H9 (cell line): ENCODE measurements around the gene LAMB1. TPM values are rescaled to one million over a fixed set of nuclear protein-coding genes. Genes with fewer than 3 reads are reported as not detected.

Source experiments
- DNase-seq: peaks from one replicate; pipeline ENCODE4 v3.0.0-alpha.2; 2017
- H2AFZ ChIP-seq: one replicate; pipeline ENCODE4 v1.6.1; 2013; ENCODE audit warnings: mild to moderate bottlenecking, low read length, control low read depth, moderate library complexity
- H2AK5ac ChIP-seq: 2 replicates; pipeline ENCODE4 v1.6.1; 2013; ENCODE audit warnings: low read length, control low read depth, mixed read lengths; ENCODE audit not compliant: insufficient read length
- H2BK120ac ChIP-seq: one replicate; pipeline ENCODE4 v1.6.1; 2013; ENCODE audit warnings: low read depth, mild to moderate bottlenecking, low read length, control low read depth, inconsistent platforms; ENCODE audit not compliant: poor library complexity, severe bottlenecking
- H2BK12ac ChIP-seq: 2 replicates; pipeline ENCODE4 v1.6.1; 2013; ENCODE audit warnings: low read length, control low read depth, mixed read lengths, low read depth; ENCODE audit not compliant: insufficient read length
- H2BK15ac ChIP-seq: 2 replicates; pipeline ENCODE4 v1.6.1; 2013; ENCODE audit warnings: low read depth, low read length, control low read depth
- H2BK20ac ChIP-seq: one replicate; pipeline ENCODE4 v1.6.1; 2013; ENCODE audit warnings: low read depth, mild to moderate bottlenecking, low read length, control low read depth, inconsistent platforms; ENCODE audit not compliant: poor library complexity, severe bottlenecking
- H2BK5ac ChIP-seq: 2 replicates; pipeline ENCODE4 v1.6.1; 2013; ENCODE audit warnings: low read length, control low read depth, mixed read lengths; ENCODE audit not compliant: insufficient read length
- H3K14ac ChIP-seq: 2 replicates; pipeline ENCODE4 v1.6.1; 2013; ENCODE audit warnings: low read length, control low read depth; ENCODE audit not compliant: insufficient read depth
- H3K18ac ChIP-seq: 2 replicates; pipeline ENCODE4 v1.6.1; 2013; ENCODE audit warnings: low read depth, mild to moderate bottlenecking, mixed read lengths, low read length, control low read depth; ENCODE audit not compliant: insufficient read length
- H3K23ac ChIP-seq: 2 replicates; pipeline ENCODE4 v1.6.1; 2013; ENCODE audit warnings: low read length, control low read depth, mixed read lengths, low read depth; ENCODE audit not compliant: insufficient read length
- H3K23me2 ChIP-seq: 2 replicates; pipeline ENCODE4 v1.6.1; 2013; ENCODE audit warnings: low read depth, mild to moderate bottlenecking, mixed read lengths, low read length, control low read depth; ENCODE audit not compliant: insufficient read length, poor library complexity, severe bottlenecking
- H3K27ac ChIP-seq: 2 replicates; pipeline ENCODE4 v1.5.1; 2013; ENCODE audit warnings: low read length, control low read depth, mixed read lengths, low read depth; ENCODE audit not compliant: insufficient read length
- H3K27me3 ChIP-seq: 2 replicates; pipeline ENCODE4 v1.6.1; 2013; ENCODE audit warnings: low read length, control low read depth, inconsistent platforms; ENCODE audit not compliant: insufficient read depth
- H3K4ac ChIP-seq: 2 replicates; pipeline ENCODE4 v1.6.1; 2013; ENCODE audit warnings: low read depth, mild to moderate bottlenecking, control low read depth, inconsistent platforms, low read length, moderate library complexity
- H3K4me1 ChIP-seq: 2 replicates; pipeline ENCODE4 v1.6.1; 2013; ENCODE audit warnings: low read length, control low read depth, inconsistent platforms; ENCODE audit not compliant: insufficient read depth
- H3K4me2 ChIP-seq: 2 replicates; pipeline ENCODE4 v1.6.1; 2013; ENCODE audit warnings: low read length, control low read depth, mixed read lengths; ENCODE audit not compliant: insufficient read length, insufficient read depth
- H3K56ac ChIP-seq: 2 replicates; pipeline ENCODE4 v1.6.1; 2013; ENCODE audit warnings: low read depth, mild to moderate bottlenecking, mixed read lengths, low read length, control low read depth; ENCODE audit not compliant: insufficient read length
- H3K79me1 ChIP-seq: 2 replicates; pipeline ENCODE4 v1.6.1; 2013; ENCODE audit warnings: low read depth, mild to moderate bottlenecking, moderate library complexity, low read length, control low read depth, inconsistent platforms; ENCODE audit not compliant: insufficient read depth, poor library complexity, severe bottlenecking
- H3K79me2 ChIP-seq: 2 replicates; pipeline ENCODE4 v1.6.1; 2013; ENCODE audit warnings: low read length, control low read depth, inconsistent platforms; ENCODE audit not compliant: insufficient read depth
- H3K9ac ChIP-seq: 2 replicates; pipeline ENCODE4 v1.6.1; 2013; ENCODE audit warnings: low read length, control low read depth, mixed read lengths; ENCODE audit not compliant: insufficient read length; ENCODE audit errors: extremely low read depth
- H3K9me3 ChIP-seq: one replicate; pipeline ENCODE4 v1.6.1; 2013; ENCODE audit warnings: low read depth, low read length, inconsistent platforms; ENCODE audit not compliant: control insufficient read depth
- H3T11ph ChIP-seq: one replicate; pipeline ENCODE4 v1.6.1; 2013; ENCODE audit warnings: mild to moderate bottlenecking, low read length, control low read depth, inconsistent platforms
- H4K20me1 ChIP-seq: one replicate; pipeline ENCODE4 v1.6.1; 2013; ENCODE audit not compliant: control insufficient read depth, insufficient read length, insufficient read depth
- H4K5ac ChIP-seq: 2 replicates; pipeline ENCODE4 v1.6.1; 2013; ENCODE audit warnings: low read depth, mild to moderate bottlenecking, mixed read lengths, low read length, control low read depth; ENCODE audit not compliant: insufficient read length
- H4K8ac ChIP-seq: replicated peaks from 2 replicates; pipeline ENCODE4 v1.6.1; 2013; ENCODE audit warnings: low read length, control low read depth, mixed read lengths, low read depth; ENCODE audit not compliant: insufficient read length
- H4K91ac ChIP-seq: 2 replicates; pipeline ENCODE4 v1.6.1; 2013; ENCODE audit warnings: low read depth, mild to moderate bottlenecking, moderate library complexity, mixed read lengths, low read length, control low read depth; ENCODE audit not compliant: insufficient read length
- H3K27ac Mint-ChIP-seq, 3 experiments: 2 replicates in 2 of 3; 3 replicates in 1 of 3; pipeline ENCODE4 v1.8.0; 2020 to 2021; ENCODE audit warnings: mixed read lengths in 3 of 3, mild to moderate bottlenecking in 1 of 3, moderate library complexity in 1 of 3
- H3K27me3 Mint-ChIP-seq: 2 replicates; pipeline ENCODE4 v1.8.0; 2021; ENCODE audit warnings: low read depth, mild to moderate bottlenecking, moderate library complexity, mixed read lengths
- H3K36me3 Mint-ChIP-seq, 3 experiments: 2 replicates in 2 of 3; 3 replicates in 1 of 3; pipeline ENCODE4 v1.8.0; 2020 to 2021; ENCODE audit warnings: low read depth in 3 of 3, mixed read lengths in 3 of 3; ENCODE audit not compliant: insufficient read depth in 1 of 3
- H3K4me1 Mint-ChIP-seq, 2 experiments: 2 replicates each; pipeline ENCODE4 v1.8.0; 2020; ENCODE audit warnings: mixed read lengths in 2 of 2
- H3K4me3 Mint-ChIP-seq, 2 experiments: 2 replicates in 1 of 2; 3 replicates in 1 of 2; pipeline ENCODE4 v1.8.0; 2020 to 2021; ENCODE audit warnings: mild to moderate bottlenecking in 2 of 2, mixed read lengths in 2 of 2, moderate library complexity in 1 of 2
- H3K9me3 Mint-ChIP-seq, 2 experiments: 2 replicates in 1 of 2; 3 replicates in 1 of 2; pipeline ENCODE4 v1.8.0; 2020; ENCODE audit warnings: mild to moderate bottlenecking in 2 of 2, mixed read lengths in 2 of 2, moderate library complexity in 1 of 2
- CTCF ChIP-seq: fragments of 200-600 bp; sonication (generic); conservative IDR thresholded peaks from 3 replicates; pipeline ENCODE4 v1.8.0; 2021; ENCODE audit warnings: antibody characterized with exemption, mild to moderate bottlenecking
- WGBS: extraction: QIAGEN DNeasy Blood & Tissue Kit; methylation state at CpG from one replicate; pipeline ENCODE4 v1.1.7; 2013; ENCODE audit warnings: missing lambda C conversion rate, low lambda C conversion rate, mixed read lengths; ENCODE audit not compliant: insufficient read length; ENCODE audit errors: extremely low coverage; 5-methylcytosine and 5-hydroxymethylcytosine counted together
- total RNA-seq: library from RNA; stranded (reverse); gene quantifications from 2 replicates; pipeline ENCODE4 v1.2.1, GENCODE V29; 2021

LAMB1 gene
- total RNA-seq, 1 experiment from 2014 or later = 75.8 TPM

GRCh38 chr7:107924841-107925504 lies 78.0 kb downstream of the LAMB1 start:
- Histone ChIP-seq H2BK5ac (no peak overlapping the region), H3K4me2 (no peak overlapping the region), H3K14ac (no peak overlapping the region), H3K9me3 (no peaks in the 10 kb centered on the region), H2AK5ac (no peak overlapping the region), H3K79me2 (no peaks in the 10 kb centered on the region; the same call in 1 of the 2 replicates), H2BK20ac (no peak overlapping the region), H4K5ac (no peak overlapping the region), H3K18ac (no peak overlapping the region), H3K4ac (no peak overlapping the region), H3K27me3 (no peaks in the 10 kb centered on the region), H3K56ac (no peak overlapping the region), H3K79me1 (no peaks in the 10 kb centered on the region), H4K8ac (no peak overlapping the region), H3K4me1 (no peaks in the 10 kb centered on the region), H3K27ac (no peak overlapping the region), H4K91ac (no peak overlapping the region), H2BK120ac (no peak overlapping the region), H3T11ph (no peak overlapping the region), H2BK15ac (no peak overlapping the region), H3K9ac (no peak overlapping the region), H4K20me1 (no peaks in the 10 kb centered on the region), H3K23me2 (no peaks in the 10 kb centered on the region), H2AFZ (no peak overlapping the region), H3K23ac (no peak overlapping the region), H2BK12ac (no peak overlapping the region)
- no peak for TF ChIP-seq CTCF
- H3K27me3 Mint-ChIP-seq = no peaks in the 10 kb centered on the region
- peak overlapping the region in 2 of 3 experiments; percentile 44 to 58; a peak in 5 of 7 replicates for H3K27ac Mint-ChIP-seq
- H3K36me3 Mint-ChIP-seq = peaks cover 15 to 94% (median 80%) of the 10 kb centered on the region in 3 experiments
- H3K4me3 Mint-ChIP-seq = no peak overlapping the region
- peaks cover 4 to 18% of the 10 kb centered on the region in 2 experiments for H3K4me1 Mint-ChIP-seq
- WGBS = no CpG with 5 or more reads among the region's 5 CpGs
- no peaks in the 10 kb centered on the region for H3K9me3 Mint-ChIP-seq
- DNase-seq = no peak
